HepG2 (cell line): ENCODE measurements around the gene EHD4.

ENCODE experiments used
- CTCF ChIP-seq: sonication (generic); formaldehyde crosslinking; IDR thresholded peaks from 2 replicates; pipeline ENCODE4 v1.5.0; 2020; ENCODE audit warnings: mild to moderate bottlenecking, missing genetic modification reagents, moderate library complexity
- NFE2 ChIP-seq: sonication (generic); formaldehyde crosslinking; IDR thresholded peaks from 2 replicates; pipeline ENCODE4 v1.4.0; 2020; ENCODE audit warnings: missing genetic modification reagents
- PHF8 ChIP-seq: sonication (generic); formaldehyde crosslinking; IDR thresholded peaks from 2 replicates; pipeline ENCODE4 v1.5.0; 2020; ENCODE audit warnings: missing genetic modification reagents
- SMC3 ChIP-seq: IDR thresholded peaks from 2 replicates; pipeline ENCODE4 v1.6.1; 2011; ENCODE audit warnings: low read length, improper control_type of control experiment
- SRF ChIP-seq: IDR thresholded peaks from 2 replicates; pipeline ENCODE4 v1.6.1; 2011; ENCODE audit warnings: mild to moderate bottlenecking, low read depth, low read length, moderate library complexity

GRCh38 chr15:41856262-41856661, 116.1 kb downstream of the EHD4 start:
- TF ChIP-seq SMC3 (no peak), CTCF (no peak), PHF8 (CRISPR knock-in tag) (no peak), SRF (no peak), NFE2 (CRISPR knock-in tag) (no peak)
